ENCODE data around the gene DYNC2H1.

Gene DYNC2H1

DNA sequence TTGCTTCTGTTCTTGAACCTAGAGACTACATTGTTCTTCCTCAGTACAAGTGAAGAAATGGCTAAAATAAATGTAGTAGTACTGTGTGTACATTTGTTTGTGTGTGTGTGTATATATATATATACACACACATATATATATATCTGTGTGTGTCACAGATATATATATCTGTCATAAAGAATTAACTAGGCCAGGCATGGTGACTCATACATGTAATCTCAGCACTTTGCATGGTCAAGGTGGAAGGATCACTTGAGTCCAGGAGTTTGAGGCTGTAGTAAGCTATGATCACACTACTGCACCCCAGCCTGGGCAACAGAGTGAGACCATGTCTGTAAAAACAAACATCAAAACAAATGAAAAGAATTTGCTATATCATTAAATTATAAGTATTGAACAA is 164.8 kb downstream of the DYNC2H1 start (continued):
- TF ChIP-seq, protein P1, sequence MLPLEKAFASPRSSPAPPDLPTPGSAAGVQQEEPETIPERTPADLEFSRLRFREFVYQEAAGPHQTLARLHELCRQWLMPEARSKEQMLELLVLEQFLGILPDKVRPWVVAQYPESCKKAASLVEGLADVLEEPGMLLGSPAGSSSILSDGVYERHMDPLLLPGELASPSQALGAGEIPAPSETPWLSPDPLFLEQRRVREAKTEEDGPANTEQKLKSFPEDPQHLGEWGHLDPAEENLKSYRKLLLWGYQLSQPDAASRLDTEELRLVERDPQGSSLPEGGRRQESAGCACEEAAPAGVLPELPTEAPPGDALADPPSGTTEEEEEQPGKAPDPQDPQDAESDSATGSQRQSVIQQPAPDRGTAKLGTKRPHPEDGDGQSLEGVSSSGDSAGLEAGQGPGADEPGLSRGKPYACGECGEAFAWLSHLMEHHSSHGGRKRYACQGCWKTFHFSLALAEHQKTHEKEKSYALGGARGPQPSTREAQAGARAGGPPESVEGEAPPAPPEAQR (tag by site-specific recombination; IDR thresholded peaks at IDR 0.05) = no peak
- no peak for TF ChIP-seq ZNF514 (tag by site-specific recombination; IDR thresholded peaks at IDR 0.05)

DNA sequence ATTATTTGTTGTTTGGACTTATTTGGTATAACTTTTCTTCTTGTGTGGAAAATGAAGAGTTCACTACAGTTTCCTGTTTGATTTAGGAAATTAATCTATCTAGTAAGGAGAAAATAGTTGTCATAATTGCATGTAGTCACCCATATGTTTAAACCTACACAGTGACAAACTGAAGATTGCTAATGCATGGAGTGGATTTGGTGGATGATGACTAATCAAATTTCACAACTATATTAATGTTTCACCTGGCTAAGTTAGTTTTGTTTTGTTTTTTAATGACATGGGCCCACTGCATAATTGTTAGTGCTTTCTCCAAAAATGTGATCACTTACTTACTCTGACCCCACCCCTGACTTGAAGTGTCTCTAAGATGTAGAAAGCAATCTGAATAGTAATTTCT is 170.6 kb downstream of the DYNC2H1 start:
- Histone ChIP-seq H3K9me3 (ENCODE audit: control insufficient read depth, insufficient read depth, low read depth, low read length) (no peaks in the 10 kb centered on the region), H3K27ac (ENCODE audit: extremely low read depth, low read depth, low read length) (no peak overlapping the region), H3K36me3 (ENCODE audit: control insufficient read depth in 2 of 2, insufficient read depth in 1 of 2, low read length in 2 of 2) (peaks cover 0 to 3% of the 10 kb centered on the region in 2 experiments; a peak in 1 of 3 replicates), H3K4me1 (ENCODE audit: control insufficient read depth, insufficient read depth, low read length) (no peaks in the 10 kb centered on the region), H3K4me3 (ENCODE audit: low read depth, low read length) (no peak overlapping the region)
- ChIA-PET POLR2A (no interaction called here), CTCF (no interaction called here)
- TF ChIP-seq, protein P2, sequence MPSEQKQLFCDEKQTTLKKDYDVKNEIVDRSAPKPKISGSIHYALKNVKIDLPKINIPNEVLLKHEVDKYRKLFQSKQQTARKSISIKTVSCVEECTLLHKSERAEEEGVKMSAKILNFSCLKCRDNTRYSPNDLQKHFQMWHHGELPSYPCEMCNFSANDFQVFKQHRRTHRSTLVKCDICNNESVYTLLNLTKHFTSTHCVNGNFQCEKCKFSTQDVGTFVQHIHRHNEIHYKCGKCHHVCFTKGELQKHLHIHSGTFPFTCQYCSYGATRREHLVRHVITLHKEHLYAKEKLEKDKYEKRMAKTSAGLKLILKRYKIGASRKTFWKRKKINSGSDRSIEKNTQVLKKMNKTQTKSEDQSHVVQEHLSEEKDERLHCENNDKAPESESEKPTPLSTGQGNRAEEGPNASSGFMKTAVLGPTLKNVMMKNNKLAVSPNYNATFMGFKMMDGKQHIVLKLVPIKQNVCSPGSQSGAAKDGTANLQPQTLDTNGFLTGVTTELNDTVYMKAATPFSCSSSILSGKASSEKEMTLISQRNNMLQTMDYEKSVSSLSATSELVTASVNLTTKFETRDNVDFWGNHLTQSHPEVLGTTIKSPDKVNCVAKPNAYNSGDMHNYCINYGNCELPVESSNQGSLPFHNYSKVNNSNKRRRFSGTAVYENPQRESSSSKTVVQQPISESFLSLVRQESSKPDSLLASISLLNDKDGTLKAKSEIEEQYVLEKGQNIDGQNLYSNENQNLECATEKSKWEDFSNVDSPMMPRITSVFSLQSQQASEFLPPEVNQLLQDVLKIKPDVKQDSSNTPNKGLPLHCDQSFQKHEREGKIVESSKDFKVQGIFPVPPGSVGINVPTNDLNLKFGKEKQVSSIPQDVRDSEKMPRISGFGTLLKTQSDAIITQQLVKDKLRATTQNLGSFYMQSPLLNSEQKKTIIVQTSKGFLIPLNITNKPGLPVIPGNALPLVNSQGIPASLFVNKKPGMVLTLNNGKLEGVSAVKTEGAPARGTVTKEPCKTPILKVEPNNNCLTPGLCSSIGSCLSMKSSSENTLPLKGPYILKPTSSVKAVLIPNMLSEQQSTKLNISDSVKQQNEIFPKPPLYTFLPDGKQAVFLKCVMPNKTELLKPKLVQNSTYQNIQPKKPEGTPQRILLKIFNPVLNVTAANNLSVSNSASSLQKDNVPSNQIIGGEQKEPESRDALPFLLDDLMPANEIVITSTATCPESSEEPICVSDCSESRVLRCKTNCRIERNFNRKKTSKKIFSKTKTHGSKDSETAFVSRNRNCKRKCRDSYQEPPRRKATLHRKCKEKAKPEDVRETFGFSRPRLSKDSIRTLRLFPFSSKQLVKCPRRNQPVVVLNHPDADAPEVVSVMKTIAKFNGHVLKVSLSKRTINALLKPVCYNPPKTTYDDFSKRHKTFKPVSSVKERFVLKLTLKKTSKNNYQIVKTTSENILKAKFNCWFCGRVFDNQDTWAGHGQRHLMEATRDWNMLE (tag by site-specific recombination; conservative IDR thresholded peaks at IDR 0.05; ENCODE audit: low read depth) = no peak
- TF ChIP-seq ZNF549 (tag by site-specific recombination; IDR thresholded peaks at IDR 0.05) (no peak), EGR2 (tag by site-specific recombination; IDR thresholded peaks at IDR 0.05; ENCODE audit: low read depth) (no peak), ZNF157 (tag by site-specific recombination; IDR thresholded peaks at IDR 0.05) (no peak), ZNF792 (tag by site-specific recombination; IDR thresholded peaks at IDR 0.05) (no peak), KLF17 (tag by site-specific recombination; IDR thresholded peaks at IDR 0.05) (no peak), ZNF707 (tag by site-specific recombination; IDR thresholded peaks at IDR 0.05) (no peak), MZF1 (tag by site-specific recombination; IDR thresholded peaks at IDR 0.05; ENCODE audit: borderline replicate concordance) (no peak), ZNF555 (tag by site-specific recombination; conservative IDR thresholded peaks at IDR 0.05) (no peak), ZNF416 (tag by site-specific recombination; IDR thresholded peaks at IDR 0.05) (no peak), ZBTB44 (tag by site-specific recombination; IDR thresholded peaks at IDR 0.05) (no peak), ZNF280C (tag by site-specific recombination; IDR thresholded peaks at IDR 0.05) (no peak), ZBTB10 (tag by site-specific recombination; IDR thresholded peaks at IDR 0.05) (no peak)
- TF ChIP-seq, protein P3, sequence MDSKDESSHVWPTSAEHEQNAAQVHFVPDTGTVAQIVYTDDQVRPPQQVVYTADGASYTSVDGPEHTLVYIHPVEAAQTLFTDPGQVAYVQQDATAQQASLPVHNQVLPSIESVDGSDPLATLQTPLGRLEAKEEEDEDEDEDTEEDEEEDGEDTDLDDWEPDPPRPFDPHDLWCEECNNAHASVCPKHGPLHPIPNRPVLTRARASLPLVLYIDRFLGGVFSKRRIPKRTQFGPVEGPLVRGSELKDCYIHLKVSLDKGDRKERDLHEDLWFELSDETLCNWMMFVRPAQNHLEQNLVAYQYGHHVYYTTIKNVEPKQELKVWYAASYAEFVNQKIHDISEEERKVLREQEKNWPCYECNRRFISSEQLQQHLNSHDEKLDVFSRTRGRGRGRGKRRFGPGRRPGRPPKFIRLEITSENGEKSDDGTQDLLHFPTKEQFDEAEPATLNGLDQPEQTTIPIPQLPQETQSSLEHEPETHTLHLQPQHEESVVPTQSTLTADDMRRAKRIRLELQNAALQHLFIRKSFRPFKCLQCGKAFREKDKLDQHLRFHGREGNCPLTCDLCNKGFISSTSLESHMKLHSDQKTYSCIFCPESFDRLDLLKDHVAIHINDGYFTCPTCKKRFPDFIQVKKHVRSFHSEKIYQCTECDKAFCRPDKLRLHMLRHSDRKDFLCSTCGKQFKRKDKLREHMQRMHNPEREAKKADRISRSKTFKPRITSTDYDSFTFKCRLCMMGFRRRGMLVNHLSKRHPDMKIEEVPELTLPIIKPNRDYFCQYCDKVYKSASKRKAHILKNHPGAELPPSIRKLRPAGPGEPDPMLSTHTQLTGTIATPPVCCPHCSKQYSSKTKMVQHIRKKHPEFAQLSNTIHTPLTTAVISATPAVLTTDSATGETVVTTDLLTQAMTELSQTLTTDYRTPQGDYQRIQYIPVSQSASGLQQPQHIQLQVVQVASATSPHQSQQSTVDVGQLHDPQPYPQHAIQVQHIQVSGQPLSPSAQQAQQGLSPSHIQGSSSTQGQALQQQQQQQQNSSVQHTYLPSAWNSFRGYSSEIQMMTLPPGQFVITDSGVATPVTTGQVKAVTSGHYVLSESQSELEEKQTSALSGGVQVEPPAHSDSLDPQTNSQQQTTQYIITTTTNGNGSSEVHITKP (tag by site-specific recombination; IDR thresholded peaks at IDR 0.05) = no peak
